H9 (cell line): ENCODE measurements around the gene TFAP2D. TPM values are rescaled to one million over a fixed set of nuclear protein-coding genes. Genes with fewer than 3 reads are reported as not detected.
A peak's percentile ranks its signal among the peaks of the same experiment; 100 is the strongest.

Experiments
- DNase-seq: peaks from one replicate; pipeline ENCODE4 v3.0.0-alpha.2; 2017
- H2AFZ ChIP-seq: one replicate; pipeline ENCODE4 v1.6.1; 2013; ENCODE audit warnings: mild to moderate bottlenecking, low read length, control low read depth, moderate library complexity
- H2AK5ac ChIP-seq: 2 replicates; pipeline ENCODE4 v1.6.1; 2013; ENCODE audit warnings: low read length, control low read depth, mixed read lengths; ENCODE audit not compliant: insufficient read length
- H2BK120ac ChIP-seq: one replicate; pipeline ENCODE4 v1.6.1; 2013; ENCODE audit warnings: low read depth, mild to moderate bottlenecking, low read length, control low read depth, inconsistent platforms; ENCODE audit not compliant: poor library complexity, severe bottlenecking
- H2BK12ac ChIP-seq: 2 replicates; pipeline ENCODE4 v1.6.1; 2013; ENCODE audit warnings: low read length, control low read depth, mixed read lengths, low read depth; ENCODE audit not compliant: insufficient read length
- H2BK15ac ChIP-seq: 2 replicates; pipeline ENCODE4 v1.6.1; 2013; ENCODE audit warnings: low read depth, low read length, control low read depth
- H2BK20ac ChIP-seq: one replicate; pipeline ENCODE4 v1.6.1; 2013; ENCODE audit warnings: low read depth, mild to moderate bottlenecking, low read length, control low read depth, inconsistent platforms; ENCODE audit not compliant: poor library complexity, severe bottlenecking
- H2BK5ac ChIP-seq: 2 replicates; pipeline ENCODE4 v1.6.1; 2013; ENCODE audit warnings: low read length, control low read depth, mixed read lengths; ENCODE audit not compliant: insufficient read length
- H3K14ac ChIP-seq: 2 replicates; pipeline ENCODE4 v1.6.1; 2013; ENCODE audit warnings: low read length, control low read depth; ENCODE audit not compliant: insufficient read depth
- H3K18ac ChIP-seq: 2 replicates; pipeline ENCODE4 v1.6.1; 2013; ENCODE audit warnings: low read depth, mild to moderate bottlenecking, mixed read lengths, low read length, control low read depth; ENCODE audit not compliant: insufficient read length
- H3K23ac ChIP-seq: 2 replicates; pipeline ENCODE4 v1.6.1; 2013; ENCODE audit warnings: low read length, control low read depth, mixed read lengths, low read depth; ENCODE audit not compliant: insufficient read length
- H3K23me2 ChIP-seq: 2 replicates; pipeline ENCODE4 v1.6.1; 2013; ENCODE audit warnings: low read depth, mild to moderate bottlenecking, mixed read lengths, low read length, control low read depth; ENCODE audit not compliant: insufficient read length, poor library complexity, severe bottlenecking
- H3K27ac ChIP-seq: 2 replicates; pipeline ENCODE4 v1.5.1; 2013; ENCODE audit warnings: low read length, control low read depth, mixed read lengths, low read depth; ENCODE audit not compliant: insufficient read length
- H3K27me3 ChIP-seq: 2 replicates; pipeline ENCODE4 v1.6.1; 2013; ENCODE audit warnings: low read length, control low read depth, inconsistent platforms; ENCODE audit not compliant: insufficient read depth
- H3K4ac ChIP-seq: 2 replicates; pipeline ENCODE4 v1.6.1; 2013; ENCODE audit warnings: low read depth, mild to moderate bottlenecking, control low read depth, inconsistent platforms, low read length, moderate library complexity
- H3K4me1 ChIP-seq: 2 replicates; pipeline ENCODE4 v1.6.1; 2013; ENCODE audit warnings: low read length, control low read depth, inconsistent platforms; ENCODE audit not compliant: insufficient read depth
- H3K4me2 ChIP-seq: 2 replicates; pipeline ENCODE4 v1.6.1; 2013; ENCODE audit warnings: low read length, control low read depth, mixed read lengths; ENCODE audit not compliant: insufficient read length, insufficient read depth
- H3K56ac ChIP-seq: 2 replicates; pipeline ENCODE4 v1.6.1; 2013; ENCODE audit warnings: low read depth, mild to moderate bottlenecking, mixed read lengths, low read length, control low read depth; ENCODE audit not compliant: insufficient read length
- H3K79me1 ChIP-seq: 2 replicates; pipeline ENCODE4 v1.6.1; 2013; ENCODE audit warnings: low read depth, mild to moderate bottlenecking, moderate library complexity, low read length, control low read depth, inconsistent platforms; ENCODE audit not compliant: insufficient read depth, poor library complexity, severe bottlenecking
- H3K79me2 ChIP-seq: 2 replicates; pipeline ENCODE4 v1.6.1; 2013; ENCODE audit warnings: low read length, control low read depth, inconsistent platforms; ENCODE audit not compliant: insufficient read depth
- H3K9ac ChIP-seq: 2 replicates; pipeline ENCODE4 v1.6.1; 2013; ENCODE audit warnings: low read length, control low read depth, mixed read lengths; ENCODE audit not compliant: insufficient read length; ENCODE audit errors: extremely low read depth
- H3K9me3 ChIP-seq: one replicate; pipeline ENCODE4 v1.6.1; 2013; ENCODE audit warnings: low read depth, low read length, inconsistent platforms; ENCODE audit not compliant: control insufficient read depth
- H3T11ph ChIP-seq: one replicate; pipeline ENCODE4 v1.6.1; 2013; ENCODE audit warnings: mild to moderate bottlenecking, low read length, control low read depth, inconsistent platforms
- H4K20me1 ChIP-seq: one replicate; pipeline ENCODE4 v1.6.1; 2013; ENCODE audit not compliant: control insufficient read depth, insufficient read length, insufficient read depth
- H4K5ac ChIP-seq: 2 replicates; pipeline ENCODE4 v1.6.1; 2013; ENCODE audit warnings: low read depth, mild to moderate bottlenecking, mixed read lengths, low read length, control low read depth; ENCODE audit not compliant: insufficient read length
- H4K8ac ChIP-seq: replicated peaks from 2 replicates; pipeline ENCODE4 v1.6.1; 2013; ENCODE audit warnings: low read length, control low read depth, mixed read lengths, low read depth; ENCODE audit not compliant: insufficient read length
- H4K91ac ChIP-seq: 2 replicates; pipeline ENCODE4 v1.6.1; 2013; ENCODE audit warnings: low read depth, mild to moderate bottlenecking, moderate library complexity, mixed read lengths, low read length, control low read depth; ENCODE audit not compliant: insufficient read length
- H3K27ac Mint-ChIP-seq, 3 experiments: 2 replicates in 2 of 3; 3 replicates in 1 of 3; pipeline ENCODE4 v1.8.0; 2020 to 2021; ENCODE audit warnings: mixed read lengths in 3 of 3, mild to moderate bottlenecking in 1 of 3, moderate library complexity in 1 of 3
- H3K27me3 Mint-ChIP-seq: 2 replicates; pipeline ENCODE4 v1.8.0; 2021; ENCODE audit warnings: low read depth, mild to moderate bottlenecking, moderate library complexity, mixed read lengths
- H3K36me3 Mint-ChIP-seq, 3 experiments: 2 replicates in 2 of 3; 3 replicates in 1 of 3; pipeline ENCODE4 v1.8.0; 2020 to 2021; ENCODE audit warnings: low read depth in 3 of 3, mixed read lengths in 3 of 3; ENCODE audit not compliant: insufficient read depth in 1 of 3
- H3K4me1 Mint-ChIP-seq, 2 experiments: 2 replicates each; pipeline ENCODE4 v1.8.0; 2020; ENCODE audit warnings: mixed read lengths in 2 of 2
- H3K4me3 Mint-ChIP-seq, 2 experiments: 2 replicates in 1 of 2; 3 replicates in 1 of 2; pipeline ENCODE4 v1.8.0; 2020 to 2021; ENCODE audit warnings: mild to moderate bottlenecking in 2 of 2, mixed read lengths in 2 of 2, moderate library complexity in 1 of 2
- H3K9me3 Mint-ChIP-seq, 2 experiments: 2 replicates in 1 of 2; 3 replicates in 1 of 2; pipeline ENCODE4 v1.8.0; 2020; ENCODE audit warnings: mild to moderate bottlenecking in 2 of 2, mixed read lengths in 2 of 2, moderate library complexity in 1 of 2
- WGBS: extraction: QIAGEN DNeasy Blood & Tissue Kit; methylation state at CpG from one replicate; pipeline ENCODE4 v1.1.7; 2013; ENCODE audit warnings: missing lambda C conversion rate, low lambda C conversion rate, mixed read lengths; ENCODE audit not compliant: insufficient read length; ENCODE audit errors: extremely low coverage; 5-methylcytosine and 5-hydroxymethylcytosine counted together
- total RNA-seq: library from RNA; stranded (reverse); gene quantifications from 2 replicates; pipeline ENCODE4 v1.2.1, GENCODE V29; 2021
- TF ChIP-seq, protein P1 (sequence below): fragments of 200-600 bp; sonication (generic); conservative IDR thresholded peaks from 3 replicates; pipeline ENCODE4 v1.8.0; 2021; ENCODE audit warnings: antibody characterized with exemption, mild to moderate bottlenecking

The TFAP2D gene
- total RNA-seq, 1 experiment from 2014 or later = not detected

DNA sequence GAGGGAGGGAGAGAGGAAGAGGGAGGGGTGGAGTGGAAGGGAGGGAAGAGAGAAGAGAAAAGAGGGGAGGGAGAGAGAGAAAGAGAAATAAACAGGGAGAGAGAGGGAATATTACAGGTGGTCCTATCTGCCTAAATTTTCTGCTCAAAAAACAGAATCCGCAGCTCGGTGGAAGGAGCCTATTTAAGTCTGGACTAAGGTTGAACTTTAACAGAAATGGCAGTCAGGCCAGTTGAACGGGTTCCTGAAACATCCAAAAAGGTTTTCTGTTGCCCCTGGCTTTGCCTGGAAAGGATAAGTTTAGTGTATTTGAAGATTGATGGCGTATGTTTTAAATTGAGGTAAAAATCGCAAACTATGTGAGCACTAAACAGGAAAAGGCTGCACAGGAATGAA lies 107.5 kb downstream of the TFAP2D start:
- Histone ChIP-seq H3K4me2 (peak overlapping the region; percentile 28), H3K79me2 (no peaks in the 10 kb centered on the region), H3K18ac (no peak overlapping the region), H3K27ac (no peak overlapping the region), H2BK12ac (no peak overlapping the region), H2BK15ac (no peak overlapping the region), H3K4ac (no peak overlapping the region), H3K4me1 (peaks cover 4% of the 10 kb centered on the region), H2AFZ (no peak overlapping the region), H4K5ac (no peak overlapping the region), H3K14ac (no peak overlapping the region), H3K56ac (no peak overlapping the region), H2BK120ac (no peak overlapping the region), H3K27me3 (peaks cover 84% of the 10 kb centered on the region), H3K79me1 (no peaks in the 10 kb centered on the region), H3K9me3 (no peaks in the 10 kb centered on the region), H3K23ac (no peak overlapping the region), H3T11ph (no peak overlapping the region), H4K91ac (no peak overlapping the region), H4K8ac (no peak overlapping the region), H4K20me1 (no peaks in the 10 kb centered on the region), H2BK20ac (no peak overlapping the region), H3K23me2 (peaks cover 7% of the 10 kb centered on the region), H2BK5ac (no peak overlapping the region), H2AK5ac (no peak overlapping the region), H3K9ac (no peak overlapping the region)
- peaks cover 53 to 72% of the 10 kb centered on the region in 2 experiments for H3K4me1 Mint-ChIP-seq
- H3K4me3 Mint-ChIP-seq = peak overlapping the region in 1 of 2 experiments; percentile 82; a peak in 2 of 5 replicates
- no peak for DNase-seq
- H3K36me3 Mint-ChIP-seq = no peaks in the 10 kb centered on the region
- H3K27ac Mint-ChIP-seq = no peak overlapping the region
- peaks cover 98% of the 10 kb centered on the region for H3K27me3 Mint-ChIP-seq
- TF ChIP-seq, protein P1, sequence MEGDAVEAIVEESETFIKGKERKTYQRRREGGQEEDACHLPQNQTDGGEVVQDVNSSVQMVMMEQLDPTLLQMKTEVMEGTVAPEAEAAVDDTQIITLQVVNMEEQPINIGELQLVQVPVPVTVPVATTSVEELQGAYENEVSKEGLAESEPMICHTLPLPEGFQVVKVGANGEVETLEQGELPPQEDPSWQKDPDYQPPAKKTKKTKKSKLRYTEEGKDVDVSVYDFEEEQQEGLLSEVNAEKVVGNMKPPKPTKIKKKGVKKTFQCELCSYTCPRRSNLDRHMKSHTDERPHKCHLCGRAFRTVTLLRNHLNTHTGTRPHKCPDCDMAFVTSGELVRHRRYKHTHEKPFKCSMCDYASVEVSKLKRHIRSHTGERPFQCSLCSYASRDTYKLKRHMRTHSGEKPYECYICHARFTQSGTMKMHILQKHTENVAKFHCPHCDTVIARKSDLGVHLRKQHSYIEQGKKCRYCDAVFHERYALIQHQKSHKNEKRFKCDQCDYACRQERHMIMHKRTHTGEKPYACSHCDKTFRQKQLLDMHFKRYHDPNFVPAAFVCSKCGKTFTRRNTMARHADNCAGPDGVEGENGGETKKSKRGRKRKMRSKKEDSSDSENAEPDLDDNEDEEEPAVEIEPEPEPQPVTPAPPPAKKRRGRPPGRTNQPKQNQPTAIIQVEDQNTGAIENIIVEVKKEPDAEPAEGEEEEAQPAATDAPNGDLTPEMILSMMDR = no peak
- H3K9me3 Mint-ChIP-seq = peaks cover 0 to 14% of the 10 kb centered on the region in 2 experiments; a peak in 2 of 5 replicates
- no CpG with 5 or more reads among the region's 5 CpGs for WGBS
